ENCODE results near the gene PPIH.
"Not testable (repeated sequence)": the region's sequence is repeated elsewhere in the genome, so short reads cannot be mapped to it uniquely, and the experiment has no call there.

The PPIH gene

DNA sequence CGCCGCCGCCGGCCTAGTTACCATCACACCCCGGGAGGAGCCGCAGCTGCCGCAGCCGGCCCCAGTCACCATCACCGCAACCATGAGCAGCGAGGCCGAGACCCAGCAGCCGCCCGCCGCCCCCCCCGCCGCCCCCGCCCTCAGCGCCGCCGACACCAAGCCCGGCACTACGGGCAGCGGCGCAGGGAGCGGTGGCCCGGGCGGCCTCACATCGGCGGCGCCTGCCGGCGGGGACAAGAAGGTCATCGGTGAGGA is 24.2 kb downstream of the PPIH start:
- not testable (repeated sequence) for DNase-seq (ENCODE audit: low read depth, low spot score)

GRCh38 chr1:42682739-42683531 is 24.7 kb downstream of the PPIH start:
- DNase-seq (ENCODE audit: low read depth, low spot score): no peak

- DNase-seq (ENCODE audit: low read depth, low spot score): no peak
Observed at GRCh38 chr1:42684139-42684538, 25.9 kb downstream of the PPIH start.

DNA sequence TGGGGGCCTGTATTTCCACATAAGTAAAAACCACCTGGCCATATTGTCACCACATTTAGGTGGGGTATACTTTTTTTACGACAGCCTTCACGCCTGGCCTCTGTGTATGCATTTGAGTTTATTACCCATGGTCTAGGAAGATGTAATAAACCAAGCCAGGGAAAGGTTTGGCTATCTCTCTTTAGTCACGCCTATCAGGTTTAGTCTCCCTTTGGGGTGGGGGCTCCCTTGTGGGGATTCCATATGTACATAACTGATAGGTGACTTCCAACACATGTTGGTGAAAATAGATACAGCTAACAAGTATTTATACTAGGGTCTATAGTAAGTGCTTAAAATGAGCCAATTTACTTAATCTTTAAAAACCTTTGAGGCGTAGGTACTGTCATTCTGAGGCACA is 28.2 kb downstream of the PPIH start:
- DNase-seq (ENCODE audit: low read depth, low spot score): no peak

DNA sequence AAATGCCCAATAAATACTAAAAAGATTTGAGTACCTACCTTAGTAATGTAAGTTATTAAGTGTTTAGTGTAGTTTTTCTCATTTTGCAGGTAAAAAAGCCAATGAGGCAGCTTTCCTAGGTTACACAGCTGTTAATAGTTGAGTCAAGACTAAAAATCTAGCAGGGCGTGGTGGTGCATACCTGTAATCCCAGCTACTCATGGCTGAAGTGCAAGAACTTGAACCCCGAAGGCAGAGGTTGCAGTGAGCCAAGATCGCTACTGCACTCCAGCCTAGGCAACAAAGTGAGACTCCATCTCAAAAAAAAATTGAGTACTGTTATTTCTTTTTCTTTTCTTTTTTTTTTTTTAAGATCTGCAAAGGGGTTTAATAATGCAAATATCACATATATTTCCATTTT is 31.7 kb downstream of the PPIH start:
- no peak for DNase-seq (ENCODE audit: low read depth, low spot score)

DNA sequence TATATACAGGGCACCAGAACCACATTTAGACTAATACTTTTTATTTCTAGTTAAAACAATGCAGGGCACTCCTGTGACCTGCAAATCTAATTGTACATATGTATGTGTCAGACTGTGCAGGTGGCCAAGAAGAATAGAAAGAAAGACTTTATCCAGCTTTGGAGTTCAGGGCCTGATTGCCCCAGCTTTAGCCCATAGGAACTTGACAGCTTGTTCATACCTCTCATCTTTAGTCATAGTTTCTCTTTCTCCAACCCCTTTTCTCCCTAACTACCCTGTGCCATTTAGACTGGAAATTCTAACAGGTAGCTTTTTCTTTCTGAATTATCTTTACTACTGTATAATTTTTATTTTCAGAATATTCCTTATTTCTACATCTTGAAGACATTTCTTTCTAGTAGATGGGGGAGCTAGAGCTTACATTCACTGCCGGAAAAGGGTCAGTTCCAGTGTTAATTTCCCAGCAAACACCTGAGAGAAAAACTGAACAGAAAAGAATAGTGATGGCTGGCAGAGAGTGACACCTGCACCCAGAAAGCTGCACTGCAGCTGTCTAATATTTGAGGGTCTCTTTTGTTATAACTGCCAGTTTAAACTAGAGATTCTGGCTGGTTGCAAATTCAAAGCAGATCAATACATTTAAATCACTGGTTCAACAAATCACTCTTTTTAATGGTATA is 32.4 kb downstream of the PPIH start:
- no peak for DNase-seq (ENCODE audit: low read depth, low spot score)

DNA sequence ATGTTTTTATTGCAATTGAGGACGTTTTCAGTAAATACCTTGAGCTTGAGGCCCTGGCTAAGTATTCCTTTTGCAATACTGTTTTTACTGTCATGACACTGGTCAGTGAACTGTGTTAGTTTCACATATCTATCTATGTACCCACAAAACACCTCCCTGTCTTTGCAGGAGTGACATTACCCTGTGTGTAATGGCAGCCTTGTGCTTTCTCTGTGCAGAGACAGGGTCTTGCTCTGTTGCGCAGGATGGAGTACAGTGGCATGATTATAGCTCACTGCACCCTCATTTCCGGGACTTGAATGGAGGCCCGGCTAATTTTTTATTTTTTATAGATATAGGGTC is 32.9 kb downstream of the PPIH start:
- no peak for DNase-seq (ENCODE audit: low read depth, low spot score)

DNA sequence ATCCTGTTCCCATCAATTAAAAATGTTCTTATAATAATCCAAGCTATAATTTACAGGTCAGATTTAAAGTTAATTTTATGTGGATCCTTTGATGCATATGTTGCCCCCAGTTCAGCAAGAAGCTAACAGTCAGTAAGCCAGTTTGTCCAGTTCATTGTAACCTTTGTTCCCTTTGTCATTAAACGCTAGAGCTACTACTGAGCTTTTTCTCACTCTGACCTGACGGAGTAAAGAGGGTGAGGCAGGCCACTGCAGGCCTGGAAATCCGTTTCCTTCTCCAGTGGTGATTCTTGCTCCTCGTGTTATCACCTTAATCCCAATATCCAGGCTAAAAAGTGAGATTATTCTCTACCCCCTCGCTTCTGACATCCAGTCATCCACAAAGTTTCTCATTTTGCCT is 34.2 kb downstream of the PPIH start:
- no peak for DNase-seq (ENCODE audit: low read depth, low spot score)

- no peak for DNase-seq (ENCODE audit: low read depth, low spot score)
Observed at GRCh38 chr1:42692911-42693310, 34.7 kb downstream of the PPIH start.

DNA sequence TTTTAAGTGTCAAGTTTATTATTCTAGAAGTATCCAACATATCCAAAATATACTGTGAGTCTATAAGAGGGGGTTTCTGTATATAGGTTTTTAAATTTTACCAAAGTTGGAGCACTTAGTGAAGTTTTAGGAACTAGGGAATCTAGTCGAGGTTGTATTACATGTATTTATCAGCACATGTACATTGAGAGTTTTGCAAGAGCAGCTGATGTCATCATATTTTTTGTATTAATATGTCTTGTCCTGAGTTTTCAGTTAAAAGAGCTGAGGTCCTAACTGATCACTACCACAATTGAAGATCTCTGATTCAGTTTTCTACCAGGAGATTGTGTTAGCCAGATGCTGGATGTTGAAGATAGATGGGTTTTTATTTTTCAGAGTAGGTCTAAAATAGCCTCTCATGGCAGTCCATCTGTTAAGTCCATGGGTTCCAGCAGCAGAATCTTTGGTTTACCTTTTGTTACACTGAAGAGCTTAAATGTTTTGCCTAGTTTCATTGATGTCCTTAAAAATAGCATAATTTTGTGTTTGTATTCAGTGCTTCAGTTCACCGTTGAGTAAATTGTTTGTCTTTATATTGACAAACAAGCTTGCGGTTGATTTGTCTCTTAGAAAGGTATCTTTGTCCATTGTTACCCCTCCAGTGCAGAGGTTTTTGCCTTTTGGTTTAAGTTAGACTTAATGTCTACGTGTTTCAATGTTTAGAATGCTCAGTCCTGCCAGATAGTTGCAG is 40.0 kb downstream of the PPIH start:
- DNase-seq (ENCODE audit: low read depth, low spot score): no peak

GRCh38 chr1:42700006-42700405 is 41.8 kb downstream of the PPIH start:
- no peak for DNase-seq (ENCODE audit: low read depth, low spot score)

- no peak for DNase-seq (ENCODE audit: low read depth, low spot score)
Observed at GRCh38 chr1:42703888-42704464, 45.8 kb downstream of the PPIH start.

DNA sequence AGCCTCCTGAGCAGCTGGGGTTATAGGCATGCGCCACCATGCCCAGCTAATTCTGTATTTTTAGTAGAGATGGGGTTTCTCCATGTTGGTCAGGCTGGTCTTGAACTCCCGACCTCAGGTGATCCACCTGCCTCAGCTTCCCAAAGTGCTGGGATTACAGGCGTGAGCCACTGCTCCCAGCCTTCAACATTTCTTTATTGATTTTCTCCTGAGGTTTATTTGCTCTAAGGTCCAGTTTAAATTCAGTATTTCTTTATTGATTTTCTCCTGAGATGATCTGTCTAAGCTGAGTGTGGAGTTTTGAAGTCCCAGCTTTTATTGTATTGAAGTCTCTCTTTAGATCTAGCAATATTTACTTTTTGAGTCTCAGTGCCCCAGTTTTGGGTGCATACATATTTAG is 54.6 kb downstream of the PPIH start:
- DNase-seq (ENCODE audit: low read depth, low spot score): not testable (repeated sequence)

DNA sequence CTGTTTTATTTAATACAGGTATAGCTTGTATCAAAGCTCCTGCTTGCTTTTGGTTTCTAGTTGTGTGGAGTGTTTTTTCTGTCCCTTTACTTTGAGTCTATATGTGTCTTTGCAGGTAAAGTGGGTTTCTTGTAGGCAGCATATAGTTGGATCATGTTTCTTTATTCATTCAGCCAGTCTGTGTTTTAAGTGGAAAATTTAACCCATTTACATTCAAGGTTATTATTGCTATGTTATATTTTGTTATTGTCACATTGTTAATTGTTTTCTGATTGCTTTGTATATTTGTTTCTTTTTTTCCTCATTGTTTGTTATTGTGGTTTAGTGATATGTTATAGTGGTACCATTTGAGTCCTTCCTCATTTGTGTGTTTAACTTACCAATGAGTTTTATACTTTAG is 55.1 kb downstream of the PPIH start:
- no peak for DNase-seq (ENCODE audit: low read depth, low spot score)

DNA sequence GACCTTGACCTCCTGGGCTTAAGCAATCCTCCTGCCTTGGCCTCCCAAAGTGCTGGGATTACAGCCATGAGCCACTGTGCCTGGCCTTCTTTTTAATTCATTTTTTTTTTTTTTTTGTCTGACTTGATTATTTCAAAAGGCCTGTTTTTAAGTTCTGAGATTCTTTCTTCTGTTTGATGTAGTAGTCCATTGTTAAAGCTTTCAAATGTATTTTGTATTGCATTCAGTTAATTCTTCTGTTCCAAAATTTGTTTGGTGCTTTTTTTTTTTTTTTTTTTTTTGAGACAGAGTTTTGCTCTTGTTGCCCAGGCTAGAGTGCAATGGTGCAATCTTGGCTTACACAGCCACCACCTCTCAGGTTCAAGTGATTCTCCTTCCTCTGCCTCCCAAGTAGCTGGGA is 56.2 kb downstream of the PPIH start:
- not testable (repeated sequence) for DNase-seq (ENCODE audit: low read depth, low spot score)

- DNase-seq (ENCODE audit: low read depth, low spot score): no peak
Observed at GRCh38 chr1:42720868-42721267, 62.6 kb downstream of the PPIH start.

- DNase-seq (ENCODE audit: low read depth, low spot score): no peak
Observed at GRCh38 chr1:42721926-42722325, 63.7 kb downstream of the PPIH start.

- not testable (repeated sequence) for DNase-seq (ENCODE audit: low read depth, low spot score)
Observed at GRCh38 chr1:42722403-42722802, 64.2 kb downstream of the PPIH start.

GRCh38 chr1:42723511-42723910 is 65.3 kb downstream of the PPIH start:
- no peak for DNase-seq (ENCODE audit: low read depth, low spot score)

- not testable (repeated sequence) for DNase-seq (ENCODE audit: low read depth, low spot score)
Observed at GRCh38 chr1:42725820-42726219, 67.6 kb downstream of the PPIH start.
